Neural cell (in vitro differentiated cells): ENCODE measurements around the gene CENPP. TPM values are rescaled to one million over a fixed set of nuclear protein-coding genes. Genes with fewer than 3 reads are reported as not detected.

Experiments used
- H2AFZ ChIP-seq: fragments of 200-600, 300-800 bp; sonication (generic), shearing (Covaris generic); 2 replicates; pipeline ENCODE4 v1.6.0; 2014; ENCODE audit warnings: low read depth, mild to moderate bottlenecking, antibody characterized with exemption, low read length, moderate library complexity
- H3F3A ChIP-seq: fragments of 200-600 bp; shearing (Covaris generic); 2 replicates; pipeline ENCODE4 v1.6.1; 2016; ENCODE audit warnings: mild to moderate bottlenecking, moderate library complexity, mixed read lengths, antibody characterized with exemption, low read length; ENCODE audit not compliant: insufficient read depth, poor library complexity, severe bottlenecking
- H3K27ac ChIP-seq: fragments of 200-600, 300-800 bp; sonication (generic), shearing (Covaris generic); 2 replicates; pipeline ENCODE4 v1.5.1; 2014; ENCODE audit warnings: mild to moderate bottlenecking, low read length, moderate library complexity
- H3K27me3 ChIP-seq: fragments of 300-800, 200-600 bp; sonication (generic), shearing (Covaris generic); 2 replicates; pipeline ENCODE4 v1.6.0; 2014; ENCODE audit warnings: mild to moderate bottlenecking, low read depth, low read length, moderate library complexity; ENCODE audit not compliant: insufficient read depth
- H3K36me3 ChIP-seq: fragments of 300-800, 200-600 bp; sonication (generic), shearing (Covaris generic); 2 replicates; pipeline ENCODE4 v1.5.1; 2014; ENCODE audit warnings: mild to moderate bottlenecking, antibody characterized with exemption, low read length, moderate library complexity; ENCODE audit not compliant: insufficient read depth
- H3K4me2 ChIP-seq: fragments of 300-800, 200-600 bp; sonication (generic), shearing (Covaris generic); 2 replicates; pipeline ENCODE4 v1.6.0; 2014; ENCODE audit warnings: mild to moderate bottlenecking, low read length
- H3K4me3 ChIP-seq: fragments of 300-800, 200-600 bp; sonication (generic), shearing (Covaris generic); 2 replicates; pipeline ENCODE4 v1.5.1; 2014; ENCODE audit warnings: mild to moderate bottlenecking, low read length, moderate library complexity
- H3K79me2 ChIP-seq: fragments of 200-600 bp; shearing (Covaris generic); replicated peaks from 2 replicates; pipeline ENCODE4 v1.6.0; 2014; ENCODE audit warnings: mild to moderate bottlenecking, low read length, moderate library complexity; ENCODE audit not compliant: insufficient read depth
- H3K9ac ChIP-seq: fragments of 300-800, 200-600 bp; sonication (generic), shearing (Covaris generic); 2 replicates; pipeline ENCODE4 v1.6.1; 2016; ENCODE audit warnings: mild to moderate bottlenecking, low read length, mixed read lengths
- H3K9me2 ChIP-seq: fragments of 200-600 bp; shearing (Covaris generic); 2 replicates; pipeline ENCODE4 v1.6.1; 2016; ENCODE audit warnings: mild to moderate bottlenecking, low read length, mixed read lengths; ENCODE audit not compliant: insufficient read depth
- H3K9me3 ChIP-seq: fragments of 200-600, 300-800 bp; sonication (generic), shearing (Covaris generic); 2 replicates; pipeline ENCODE4 v1.6.1; 2016; ENCODE audit warnings: mild to moderate bottlenecking, mixed run types, low read length, moderate library complexity, mixed read lengths
- H4K20me1 ChIP-seq: fragments of 200-600 bp; shearing (Covaris generic); 2 replicates; pipeline ENCODE4 v1.6.1; 2016; ENCODE audit warnings: mild to moderate bottlenecking, mixed run types; ENCODE audit not compliant: insufficient read depth
- EP300 ChIP-seq: fragments of 450-650 bp; conservative IDR thresholded peaks from 2 replicates; pipeline ENCODE4 v1.6.1; 2014; ENCODE audit warnings: antibody characterized with exemption, mild to moderate bottlenecking, moderate library complexity; ENCODE audit not compliant: poor library complexity, severe bottlenecking
- EZH2 ChIP-seq: fragments of 200-600, 300-800 bp; shearing (Covaris generic), sonication (generic); IDR thresholded peaks from 2 replicates; pipeline ENCODE4 v1.6.1; 2014; ENCODE audit warnings: antibody characterized with exemption, low read length, borderline replicate concordance, mild to moderate bottlenecking; ENCODE audit not compliant: insufficient read depth, poor library complexity, severe bottlenecking
- MXI1 ChIP-seq: fragments of 450-650 bp; conservative IDR thresholded peaks from 2 replicates; pipeline ENCODE4 v1.6.1; 2014; ENCODE audit warnings: antibody characterized with exemption, mild to moderate bottlenecking; ENCODE audit not compliant: poor library complexity, severe bottlenecking
- POLR2AphosphoS5 ChIP-seq: IDR thresholded peaks from 2 replicates; pipeline ENCODE4 v1.6.1; 2012
- RAD21 ChIP-seq: fragments of 450-650 bp; conservative IDR thresholded peaks from 2 replicates; pipeline ENCODE4 v1.6.1; 2014; ENCODE audit warnings: antibody characterized with exemption, mild to moderate bottlenecking, moderate library complexity
- SMC3 ChIP-seq: fragments of 450-650 bp; conservative IDR thresholded peaks from 2 replicates; pipeline ENCODE4 v1.6.1; 2014; ENCODE audit warnings: antibody characterized with exemption, mild to moderate bottlenecking, moderate library complexity; ENCODE audit not compliant: poor library complexity
- TAF1 ChIP-seq: IDR thresholded peaks from 2 replicates; pipeline ENCODE4 v1.6.1; 2012; ENCODE audit warnings: low read depth
- polyA plus RNA-seq: library from polyadenylated mRNA; depleted of rRNA; stranded (reverse); fragments of >200 nt; gene quantifications from 2 replicates; pipeline ENCODE4 v1.2.3, GENCODE V29; 2014
- TF ChIP-seq, protein P1 (sequence below): fragments of 450-650 bp; IDR thresholded peaks from 2 replicates; pipeline ENCODE4 v1.5.1; 2014; ENCODE audit warnings: antibody characterized with exemption, mild to moderate bottlenecking, moderate library complexity; ENCODE audit not compliant: poor library complexity, severe bottlenecking
- TF ChIP-seq, protein P2 (sequence below): IDR thresholded peaks from 2 replicates; pipeline ENCODE4 v1.6.1; 2012; ENCODE audit warnings: borderline replicate concordance

CENPP gene
- polyA plus RNA-seq, 1 donor from 2014 or later: 5.0 TPM

DNA sequence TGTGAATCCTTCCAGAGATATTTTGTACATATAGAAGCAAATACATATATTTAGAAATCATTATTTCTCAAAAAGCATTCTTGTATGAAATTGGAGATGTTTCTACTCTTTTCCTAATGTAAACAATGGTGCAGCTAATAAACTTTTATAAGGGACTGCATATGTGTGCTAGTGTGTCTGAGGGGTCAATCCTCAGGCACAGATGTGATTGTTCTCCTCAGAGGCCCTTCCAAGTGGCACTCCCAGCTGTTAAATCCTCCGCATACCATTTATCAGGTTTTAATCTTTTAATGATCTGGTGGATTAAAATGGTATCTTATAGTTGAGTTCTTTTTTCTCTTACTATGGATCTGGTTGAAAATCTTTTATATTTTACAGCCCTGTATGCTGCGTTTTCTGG is 104.1 kb downstream of the CENPP start:
- H3F3A ChIP-seq: no peaks in the 10 kb centered on the region
- no peaks in the 10 kb centered on the region for H3K9me2 ChIP-seq
- TF ChIP-seq MXI1 (no peak), TAF1 (no peak), SMC3 (no peak), POLR2AphosphoS5 (no peak), RAD21 (no peak), EZH2 (no peak), EP300 (no peak)
- TF ChIP-seq, protein P1, sequence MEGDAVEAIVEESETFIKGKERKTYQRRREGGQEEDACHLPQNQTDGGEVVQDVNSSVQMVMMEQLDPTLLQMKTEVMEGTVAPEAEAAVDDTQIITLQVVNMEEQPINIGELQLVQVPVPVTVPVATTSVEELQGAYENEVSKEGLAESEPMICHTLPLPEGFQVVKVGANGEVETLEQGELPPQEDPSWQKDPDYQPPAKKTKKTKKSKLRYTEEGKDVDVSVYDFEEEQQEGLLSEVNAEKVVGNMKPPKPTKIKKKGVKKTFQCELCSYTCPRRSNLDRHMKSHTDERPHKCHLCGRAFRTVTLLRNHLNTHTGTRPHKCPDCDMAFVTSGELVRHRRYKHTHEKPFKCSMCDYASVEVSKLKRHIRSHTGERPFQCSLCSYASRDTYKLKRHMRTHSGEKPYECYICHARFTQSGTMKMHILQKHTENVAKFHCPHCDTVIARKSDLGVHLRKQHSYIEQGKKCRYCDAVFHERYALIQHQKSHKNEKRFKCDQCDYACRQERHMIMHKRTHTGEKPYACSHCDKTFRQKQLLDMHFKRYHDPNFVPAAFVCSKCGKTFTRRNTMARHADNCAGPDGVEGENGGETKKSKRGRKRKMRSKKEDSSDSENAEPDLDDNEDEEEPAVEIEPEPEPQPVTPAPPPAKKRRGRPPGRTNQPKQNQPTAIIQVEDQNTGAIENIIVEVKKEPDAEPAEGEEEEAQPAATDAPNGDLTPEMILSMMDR: no peak
- TF ChIP-seq, protein P2, sequence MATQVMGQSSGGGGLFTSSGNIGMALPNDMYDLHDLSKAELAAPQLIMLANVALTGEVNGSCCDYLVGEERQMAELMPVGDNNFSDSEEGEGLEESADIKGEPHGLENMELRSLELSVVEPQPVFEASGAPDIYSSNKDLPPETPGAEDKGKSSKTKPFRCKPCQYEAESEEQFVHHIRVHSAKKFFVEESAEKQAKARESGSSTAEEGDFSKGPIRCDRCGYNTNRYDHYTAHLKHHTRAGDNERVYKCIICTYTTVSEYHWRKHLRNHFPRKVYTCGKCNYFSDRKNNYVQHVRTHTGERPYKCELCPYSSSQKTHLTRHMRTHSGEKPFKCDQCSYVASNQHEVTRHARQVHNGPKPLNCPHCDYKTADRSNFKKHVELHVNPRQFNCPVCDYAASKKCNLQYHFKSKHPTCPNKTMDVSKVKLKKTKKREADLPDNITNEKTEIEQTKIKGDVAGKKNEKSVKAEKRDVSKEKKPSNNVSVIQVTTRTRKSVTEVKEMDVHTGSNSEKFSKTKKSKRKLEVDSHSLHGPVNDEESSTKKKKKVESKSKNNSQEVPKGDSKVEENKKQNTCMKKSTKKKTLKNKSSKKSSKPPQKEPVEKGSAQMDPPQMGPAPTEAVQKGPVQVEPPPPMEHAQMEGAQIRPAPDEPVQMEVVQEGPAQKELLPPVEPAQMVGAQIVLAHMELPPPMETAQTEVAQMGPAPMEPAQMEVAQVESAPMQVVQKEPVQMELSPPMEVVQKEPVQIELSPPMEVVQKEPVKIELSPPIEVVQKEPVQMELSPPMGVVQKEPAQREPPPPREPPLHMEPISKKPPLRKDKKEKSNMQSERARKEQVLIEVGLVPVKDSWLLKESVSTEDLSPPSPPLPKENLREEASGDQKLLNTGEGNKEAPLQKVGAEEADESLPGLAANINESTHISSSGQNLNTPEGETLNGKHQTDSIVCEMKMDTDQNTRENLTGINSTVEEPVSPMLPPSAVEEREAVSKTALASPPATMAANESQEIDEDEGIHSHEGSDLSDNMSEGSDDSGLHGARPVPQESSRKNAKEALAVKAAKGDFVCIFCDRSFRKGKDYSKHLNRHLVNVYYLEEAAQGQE: no peak
- no peak overlapping the region for H3K4me3 ChIP-seq
- no peak overlapping the region for H3K4me2 ChIP-seq
- H3K9me3 ChIP-seq: no peaks in the 10 kb centered on the region
- no peaks in the 10 kb centered on the region for H3K36me3 ChIP-seq
- no peak overlapping the region for H2AFZ ChIP-seq
- H3K27me3 ChIP-seq: no peaks in the 10 kb centered on the region
- H4K20me1 ChIP-seq: no peaks in the 10 kb centered on the region
- no peak overlapping the region for H3K27ac ChIP-seq
- H3K79me2 ChIP-seq: no peaks in the 10 kb centered on the region
- no peak overlapping the region for H3K9ac ChIP-seq

DNA sequence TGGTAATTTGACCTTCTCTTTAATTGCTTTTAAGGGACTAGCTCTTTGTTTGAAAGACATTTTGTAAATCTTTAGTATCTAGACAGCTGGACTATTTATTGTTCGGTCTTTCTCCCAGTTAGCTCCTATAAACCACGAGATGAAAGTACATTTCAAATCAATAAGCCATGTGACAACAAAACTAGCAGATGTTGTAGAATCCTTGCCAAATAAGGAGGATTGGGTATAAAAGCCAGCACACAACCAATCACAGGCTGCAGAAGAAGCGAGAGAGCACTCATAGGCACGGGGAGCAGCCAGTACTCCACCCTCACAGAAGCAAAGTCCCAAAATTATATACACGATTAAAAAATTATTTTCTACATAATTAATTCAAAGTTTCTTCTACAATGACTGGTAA is 106.6 kb downstream of the CENPP start:
- no peaks in the 10 kb centered on the region for H3K9me3 ChIP-seq
- no peak overlapping the region for H3K9ac ChIP-seq
- no peaks in the 10 kb centered on the region for H4K20me1 ChIP-seq
- H3F3A ChIP-seq: no peaks in the 10 kb centered on the region
- no peaks in the 10 kb centered on the region for H3K36me3 ChIP-seq
- H3K9me2 ChIP-seq: no peaks in the 10 kb centered on the region
- H3K79me2 ChIP-seq: no peaks in the 10 kb centered on the region
- H3K27me3 ChIP-seq: no peaks in the 10 kb centered on the region
- no peak overlapping the region for H2AFZ ChIP-seq
- H3K4me2 ChIP-seq: no peak overlapping the region
- no peak overlapping the region for H3K27ac ChIP-seq
- TF ChIP-seq EZH2 (no peak), TAF1 (no peak), SMC3 (no peak), MXI1 (no peak)
- TF ChIP-seq, protein P1: no peak
- H3K4me3 ChIP-seq: no peak overlapping the region
